ENCODE results near the gene ASS1.

Gene ASS1

GRCh38 chr9:130526193-130526853 is 81.6 kb downstream of the ASS1 start:
- no peak for DNase-seq
- no peak overlapping the region for H2AFZ ChIP-seq (ENCODE audit: low read depth, low read length)
- H3K27me3 ChIP-seq (ENCODE audit: control insufficient read depth in 1 of 2, insufficient read depth in 1 of 2, low read length in 2 of 2): peaks cover 25 to 63% of the 10 kb centered on the region in 2 experiments
- no peak overlapping the region for H3K4me3 ChIP-seq (ENCODE audit: insufficient read depth in 1 of 2, low read depth in 1 of 2, low read length in 2 of 2)
- no peak overlapping the region for H2BK5ac ChIP-seq (ENCODE audit: low read depth, low read length, poor library complexity, severe bottlenecking)
- H2BK12ac ChIP-seq (ENCODE audit: low read length in 2 of 2): no peak overlapping the region
- H3K14ac ChIP-seq (ENCODE audit: low read length in 2 of 2): no peak overlapping the region
- H3K36me3 ChIP-seq (ENCODE audit: control insufficient read depth in 1 of 2, insufficient read depth in 2 of 2, low read depth in 1 of 2, low read length in 2 of 2): peaks cover 0 to 2% of the 10 kb centered on the region in 2 experiments
- 88% methylated on average over 18 of the region's 18 CpGs for WGBS
- no peak overlapping the region for H3K4ac ChIP-seq (ENCODE audit: low read depth in 1 of 2, low read length in 2 of 2)
- no peak overlapping the region for H2BK15ac ChIP-seq (ENCODE audit: low read depth, poor library complexity, severe bottlenecking)
- no peak overlapping the region for H2BK120ac ChIP-seq (ENCODE audit: low read depth, low read length)
- H3K9me3 ChIP-seq (ENCODE audit: control insufficient read depth, low read length): no peaks in the 10 kb centered on the region
- H3K23ac ChIP-seq (ENCODE audit: low read length in 2 of 2): no peak overlapping the region
- no peak overlapping the region for H2AK5ac ChIP-seq (ENCODE audit: low read length, severe bottlenecking)
- no peak overlapping the region for H4K8ac ChIP-seq (ENCODE audit: low read length)
- H3K9ac ChIP-seq (ENCODE audit: low read length): no peak overlapping the region
- H3K4me2 ChIP-seq (ENCODE audit: low read length, poor library complexity, severe bottlenecking): no peak overlapping the region
- H4K91ac ChIP-seq (ENCODE audit: low read length): no peak overlapping the region
- H3K79me1 ChIP-seq (replicated peaks; ENCODE audit: low read length, poor library complexity, severe bottlenecking): no peaks in the 10 kb centered on the region
- H3K27ac ChIP-seq (ENCODE audit: low read length, poor library complexity, severe bottlenecking): no peak overlapping the region
- no peak overlapping the region for H3K18ac ChIP-seq (ENCODE audit: low read depth in 1 of 2, low read length in 2 of 2)
- peaks cover 1% of the 10 kb centered on the region for H3K4me1 ChIP-seq (ENCODE audit: control insufficient read depth, insufficient read depth, low read depth, low read length)

- Histone ChIP-seq H3K4ac (ENCODE audit: low read depth in 1 of 2, low read length in 2 of 2) (no peak overlapping the region), H3K27ac (ENCODE audit: low read length, poor library complexity, severe bottlenecking) (no peak overlapping the region), H3K4me2 (ENCODE audit: low read length, poor library complexity, severe bottlenecking) (no peak overlapping the region), H3K18ac (ENCODE audit: low read depth in 1 of 2, low read length in 2 of 2) (no peak overlapping the region), H2BK15ac (ENCODE audit: low read depth, poor library complexity, severe bottlenecking) (no peak overlapping the region), H3K4me1 (ENCODE audit: control insufficient read depth, insufficient read depth, low read depth, low read length) (peaks cover 1% of the 10 kb centered on the region), H3K27me3 (ENCODE audit: control insufficient read depth in 1 of 2, insufficient read depth in 1 of 2, low read length in 2 of 2) (peaks cover 28 to 63% of the 10 kb centered on the region in 2 experiments), H3K23ac (ENCODE audit: low read length in 2 of 2) (no peak overlapping the region), H2BK120ac (ENCODE audit: low read depth, low read length) (no peak overlapping the region), H3K9ac (ENCODE audit: low read length) (no peak overlapping the region), H3K4me3 (ENCODE audit: insufficient read depth in 1 of 2, low read depth in 1 of 2, low read length in 2 of 2) (no peak overlapping the region), H4K91ac (ENCODE audit: low read length) (no peak overlapping the region), H2BK5ac (ENCODE audit: low read depth, low read length, poor library complexity, severe bottlenecking) (no peak overlapping the region), H2BK12ac (ENCODE audit: low read length in 2 of 2) (no peak overlapping the region), H3K9me3 (ENCODE audit: control insufficient read depth, low read length) (no peaks in the 10 kb centered on the region), H3K14ac (ENCODE audit: low read length in 2 of 2) (no peak overlapping the region), H4K8ac (ENCODE audit: low read length) (no peak overlapping the region), H3K36me3 (ENCODE audit: control insufficient read depth in 1 of 2, insufficient read depth in 2 of 2, low read depth in 1 of 2, low read length in 2 of 2) (peaks cover 0 to 2% of the 10 kb centered on the region in 2 experiments), H2AFZ (ENCODE audit: low read depth, low read length) (no peak overlapping the region), H3K79me1 (replicated peaks; ENCODE audit: low read length, poor library complexity, severe bottlenecking) (no peaks in the 10 kb centered on the region), H2AK5ac (ENCODE audit: low read length, severe bottlenecking) (no peak overlapping the region)
- no peak for DNase-seq
- 89% methylated on average over 31 of the region's 31 CpGs for WGBS
Measured at GRCh38 chr9:130526854-130527650, 82.3 kb downstream of the ASS1 start.

- DNase-seq: no peak
- Histone ChIP-seq H3K14ac (ENCODE audit: low read length in 2 of 2) (no peak overlapping the region), H3K36me3 (ENCODE audit: control insufficient read depth in 1 of 2, insufficient read depth in 2 of 2, low read depth in 1 of 2, low read length in 2 of 2) (peaks cover 0 to 2% of the 10 kb centered on the region in 2 experiments), H3K4me3 (ENCODE audit: insufficient read depth in 1 of 2, low read depth in 1 of 2, low read length in 2 of 2) (no peak overlapping the region), H2BK15ac (ENCODE audit: low read depth, poor library complexity, severe bottlenecking) (no peak overlapping the region), H2AK5ac (ENCODE audit: low read length, severe bottlenecking) (no peak overlapping the region), H3K79me1 (replicated peaks; ENCODE audit: low read length, poor library complexity, severe bottlenecking) (no peaks in the 10 kb centered on the region), H4K8ac (ENCODE audit: low read length) (no peak overlapping the region), H3K4me1 (ENCODE audit: control insufficient read depth, insufficient read depth, low read depth, low read length) (peaks cover 1% of the 10 kb centered on the region), H3K9me3 (ENCODE audit: control insufficient read depth, low read length) (no peaks in the 10 kb centered on the region), H2BK12ac (ENCODE audit: low read length in 2 of 2) (no peak overlapping the region), H3K23ac (ENCODE audit: low read length in 2 of 2) (no peak overlapping the region), H3K4me2 (ENCODE audit: low read length, poor library complexity, severe bottlenecking) (no peak overlapping the region), H3K9ac (ENCODE audit: low read length) (no peak overlapping the region), H3K27me3 (ENCODE audit: control insufficient read depth in 1 of 2, insufficient read depth in 1 of 2, low read length in 2 of 2) (peaks cover 28 to 67% of the 10 kb centered on the region in 2 experiments), H4K91ac (ENCODE audit: low read length) (no peak overlapping the region), H3K18ac (ENCODE audit: low read depth in 1 of 2, low read length in 2 of 2) (no peak overlapping the region), H2BK120ac (ENCODE audit: low read depth, low read length) (no peak overlapping the region), H2AFZ (ENCODE audit: low read depth, low read length) (no peak overlapping the region), H3K27ac (ENCODE audit: low read length, poor library complexity, severe bottlenecking) (no peak overlapping the region), H3K4ac (ENCODE audit: low read depth in 1 of 2, low read length in 2 of 2) (no peak overlapping the region), H2BK5ac (ENCODE audit: low read depth, low read length, poor library complexity, severe bottlenecking) (no peak overlapping the region)
- WGBS: 85% methylated on average over 12 of the region's 13 CpGs
Measured at GRCh38 chr9:130527651-130528310, 83.0 kb downstream of the ASS1 start.

- Histone ChIP-seq H3K79me1 (replicated peaks; ENCODE audit: low read length, poor library complexity, severe bottlenecking) (no peaks in the 10 kb centered on the region), H2BK15ac (ENCODE audit: low read depth, poor library complexity, severe bottlenecking) (no peak overlapping the region), H3K18ac (ENCODE audit: low read depth in 1 of 2, low read length in 2 of 2) (no peak overlapping the region), H3K9me3 (ENCODE audit: control insufficient read depth, low read length) (no peaks in the 10 kb centered on the region), H4K8ac (ENCODE audit: low read length) (no peak overlapping the region), H3K23ac (ENCODE audit: low read length in 2 of 2) (no peak overlapping the region), H2BK12ac (ENCODE audit: low read length in 2 of 2) (no peak overlapping the region), H3K27ac (ENCODE audit: low read length, poor library complexity, severe bottlenecking) (no peak overlapping the region), H3K4ac (ENCODE audit: low read depth in 1 of 2, low read length in 2 of 2) (no peak overlapping the region), H3K4me1 (ENCODE audit: control insufficient read depth, insufficient read depth, low read depth, low read length) (peaks cover 1% of the 10 kb centered on the region), H4K91ac (ENCODE audit: low read length) (no peak overlapping the region), H3K27me3 (ENCODE audit: control insufficient read depth in 1 of 2, insufficient read depth in 1 of 2, low read length in 2 of 2) (peaks cover 35 to 60% of the 10 kb centered on the region in 2 experiments), H3K9ac (ENCODE audit: low read length) (no peak overlapping the region), H3K14ac (ENCODE audit: low read length in 2 of 2) (no peak overlapping the region), H3K36me3 (ENCODE audit: control insufficient read depth in 1 of 2, insufficient read depth in 2 of 2, low read depth in 1 of 2, low read length in 2 of 2) (peaks cover 0 to 2% of the 10 kb centered on the region in 2 experiments), H3K4me2 (ENCODE audit: low read length, poor library complexity, severe bottlenecking) (no peak overlapping the region), H2AFZ (ENCODE audit: low read depth, low read length) (no peak overlapping the region), H2BK5ac (ENCODE audit: low read depth, low read length, poor library complexity, severe bottlenecking) (no peak overlapping the region), H2BK120ac (ENCODE audit: low read depth, low read length) (no peak overlapping the region), H2AK5ac (ENCODE audit: low read length, severe bottlenecking) (no peak overlapping the region), H3K4me3 (ENCODE audit: insufficient read depth in 1 of 2, low read depth in 1 of 2, low read length in 2 of 2) (no peak overlapping the region)
- 84% methylated on average over 6 of the region's 8 CpGs for WGBS
- no peak for DNase-seq
Measured at GRCh38 chr9:130528674-130529073, 83.9 kb downstream of the ASS1 start.
